Ishikawa (cell line): ENCODE results near the gene MALRD1.

Source experiments
- CEBPB ChIP-seq: IDR thresholded peaks from 2 replicates; pipeline ENCODE4 v1.6.1; 2012
- EGR1 ChIP-seq: IDR thresholded peaks from 2 replicates; pipeline ENCODE4 v1.6.1; 2012
- EP300 ChIP-seq: IDR thresholded peaks from 2 replicates; pipeline ENCODE4 v1.6.1; 2012; ENCODE audit warnings: borderline replicate concordance
- FOXM1 ChIP-seq: IDR thresholded peaks from 2 replicates; pipeline ENCODE4 v1.6.1; 2012; ENCODE audit warnings: low read depth, borderline replicate concordance
- NFIC ChIP-seq: IDR thresholded peaks from 2 replicates; pipeline ENCODE4 v1.6.1; 2012
- RAD21 ChIP-seq: IDR thresholded peaks from 2 replicates; pipeline ENCODE4 v1.6.1; 2012; ENCODE audit warnings: low read depth
- REST ChIP-seq: IDR thresholded peaks from 2 replicates; pipeline ENCODE4 v1.6.1; 2012; ENCODE audit warnings: low read depth, mild to moderate bottlenecking
- TAF1 ChIP-seq: IDR thresholded peaks from 2 replicates; pipeline ENCODE4 v1.6.1; 2012; ENCODE audit warnings: low read depth, mild to moderate bottlenecking
- TCF12 ChIP-seq: IDR thresholded peaks from 2 replicates; pipeline ENCODE4 v1.6.1; 2012; ENCODE audit warnings: low read depth
- YY1 ChIP-seq: IDR thresholded peaks from 2 replicates; pipeline ENCODE4 v1.6.1; 2012; ENCODE audit warnings: low read depth

- no peak for TF ChIP-seq FOXM1
- no peak for TF ChIP-seq TAF1
- no peak for TF ChIP-seq TCF12
- TF ChIP-seq CEBPB = no peak
- TF ChIP-seq YY1 = no peak
- no peak for TF ChIP-seq RAD21
- no peak for TF ChIP-seq REST
- TF ChIP-seq EP300 = no peak
- TF ChIP-seq NFIC = no peak
- no peak for TF ChIP-seq EGR1
These were observed 611.5 kb downstream of the MALRD1 start for GRCh38 chr10:19659920-19660655.
